SK-N-SH treated with all-trans-retinoic acid at 6 μM for 48 hours (cell line): ENCODE data around the gene NF1.

Source experiments
- ATAC-seq: fragments of 200-7000 bp; cut with Tn5 transposase; 3 replicates; pipeline ENCODE4 v1.9.1; 2020; ENCODE audit warnings: mild to moderate bottlenecking, moderate library complexity
- ARNTL ChIP-seq: fragments of 450-650 bp; formaldehyde crosslinking; IDR thresholded peaks from 2 replicates; pipeline ENCODE4 v1.5.0; 2020; ENCODE audit warnings: low read depth, mild to moderate bottlenecking, moderate library complexity, borderline replicate concordance
- BACH2 ChIP-seq: fragments of 250-450 bp; sonication (Bioruptor Pico); IDR thresholded peaks from 2 replicates; pipeline ENCODE4 v1.9.0; 2021; ENCODE audit warnings: mild to moderate bottlenecking, borderline replicate concordance
- CSDC2 ChIP-seq: fragments of 250-450 bp; sonication (Bioruptor Pico); IDR thresholded peaks from 2 replicates; pipeline ENCODE4 v1.5.0; 2020; ENCODE audit warnings: mild to moderate bottlenecking, moderate library complexity
- ESRRG ChIP-seq: fragments of 250-450 bp; sonication (Bioruptor Pico); IDR thresholded peaks from 2 replicates; pipeline ENCODE4 v1.6.1; 2021; ENCODE audit warnings: mild to moderate bottlenecking
- GLIS3 ChIP-seq: fragments of 250-450 bp; sonication (Bioruptor Pico); IDR thresholded peaks from 2 replicates; pipeline ENCODE4 v1.5.0; 2020; ENCODE audit warnings: mild to moderate bottlenecking, moderate library complexity
- ISL1 ChIP-seq: fragments of 250-450 bp; sonication (Bioruptor Pico); IDR thresholded peaks from 2 replicates; pipeline ENCODE4 v2.1.2; 2022; ENCODE audit warnings: mild to moderate bottlenecking, moderate library complexity
- OSR1 ChIP-seq: fragments of 250-450 bp; sonication (Bioruptor Pico); IDR thresholded peaks from 2 replicates; pipeline ENCODE4 v1.8.0; 2022; ENCODE audit warnings: moderate library complexity, mild to moderate bottlenecking, inconsistent platforms
- PPARA ChIP-seq: fragments of 250-450 bp; sonication (Bioruptor Pico); IDR thresholded peaks from 2 replicates; pipeline ENCODE4 v1.5.0; 2020; ENCODE audit warnings: mild to moderate bottlenecking, borderline replicate concordance
- RARB ChIP-seq: fragments of 250-450 bp; sonication (Bioruptor Pico); IDR thresholded peaks from 2 replicates; pipeline ENCODE4 v1.8.0; 2021; ENCODE audit warnings: mild to moderate bottlenecking, moderate library complexity
- SNAI2 ChIP-seq: fragments of 250-450 bp; sonication (Bioruptor Pico); IDR thresholded peaks from 2 replicates; pipeline ENCODE4 v1.5.0; 2020; ENCODE audit warnings: mild to moderate bottlenecking, moderate library complexity
- TCF4 ChIP-seq: fragments of 250-450 bp; sonication (Bioruptor Pico); IDR thresholded peaks from 2 replicates; pipeline ENCODE4 v1.8.0; 2021; ENCODE audit warnings: mild to moderate bottlenecking, moderate library complexity, borderline replicate concordance
- TOX ChIP-seq: fragments of 250-450 bp; sonication (Bioruptor Pico); IDR thresholded peaks from 2 replicates; pipeline ENCODE4 v1.8.0; 2021; ENCODE audit warnings: mild to moderate bottlenecking, moderate library complexity, borderline replicate concordance
- ZC3H10 ChIP-seq: fragments of 250-450 bp; sonication (Bioruptor Pico); IDR thresholded peaks from 2 replicates; pipeline ENCODE4 v1.5.1; 2021; ENCODE audit warnings: mild to moderate bottlenecking, moderate library complexity
- ZFP3 ChIP-seq: fragments of 250-450 bp; sonication (Bioruptor Pico); IDR thresholded peaks from 2 replicates; pipeline ENCODE4 v1.5.0; 2020; ENCODE audit warnings: mild to moderate bottlenecking, moderate library complexity
- ZFP30 ChIP-seq: fragments of 450-650 bp; formaldehyde crosslinking; IDR thresholded peaks from 2 replicates; pipeline ENCODE4 v1.5.0; 2022; ENCODE audit warnings: mild to moderate bottlenecking, moderate library complexity
- ZNF565 ChIP-seq: fragments of 450-650 bp; formaldehyde crosslinking; conservative IDR thresholded peaks from 2 replicates; pipeline ENCODE4 v1.5.0; 2020; ENCODE audit warnings: low read depth, mild to moderate bottlenecking, moderate library complexity
- ZNF70 ChIP-seq: fragments of 450-650 bp; formaldehyde crosslinking; IDR thresholded peaks from 2 replicates; pipeline ENCODE4 v1.5.0; 2020; ENCODE audit warnings: mild to moderate bottlenecking, moderate library complexity
- TF ChIP-seq, protein P1 (sequence below): fragments of 250-450 bp; sonication (Bioruptor Pico); IDR thresholded peaks from 2 replicates; pipeline ENCODE4 v1.8.0; 2021; ENCODE audit warnings: low read depth, mild to moderate bottlenecking, moderate library complexity, borderline replicate concordance
- TF ChIP-seq, protein P2 (sequence below): fragments of 250-450 bp; sonication (Bioruptor Pico); IDR thresholded peaks from 2 replicates; pipeline ENCODE4 v1.8.0; 2020; ENCODE audit warnings: mild to moderate bottlenecking, moderate library complexity, borderline replicate concordance
- TF ChIP-seq, protein P3 (sequence below): fragments of 250-450 bp; sonication (Bioruptor Pico); IDR thresholded peaks from 2 replicates; pipeline ENCODE4 v1.5.1; 2021; ENCODE audit warnings: mild to moderate bottlenecking, moderate library complexity
- TF ChIP-seq, protein P4 (sequence below): fragments of 250-450 bp; sonication (Bioruptor Pico); IDR thresholded peaks from 2 replicates; pipeline ENCODE4 v1.5.0; 2020; ENCODE audit warnings: mild to moderate bottlenecking, moderate library complexity
- TF ChIP-seq, protein P5 (sequence below): fragments of 250-450 bp; sonication (Bioruptor Pico); IDR thresholded peaks from 2 replicates; pipeline ENCODE4 v1.5.1; 2020; ENCODE audit warnings: low read depth, mild to moderate bottlenecking, moderate library complexity

The NF1 gene

DNA sequence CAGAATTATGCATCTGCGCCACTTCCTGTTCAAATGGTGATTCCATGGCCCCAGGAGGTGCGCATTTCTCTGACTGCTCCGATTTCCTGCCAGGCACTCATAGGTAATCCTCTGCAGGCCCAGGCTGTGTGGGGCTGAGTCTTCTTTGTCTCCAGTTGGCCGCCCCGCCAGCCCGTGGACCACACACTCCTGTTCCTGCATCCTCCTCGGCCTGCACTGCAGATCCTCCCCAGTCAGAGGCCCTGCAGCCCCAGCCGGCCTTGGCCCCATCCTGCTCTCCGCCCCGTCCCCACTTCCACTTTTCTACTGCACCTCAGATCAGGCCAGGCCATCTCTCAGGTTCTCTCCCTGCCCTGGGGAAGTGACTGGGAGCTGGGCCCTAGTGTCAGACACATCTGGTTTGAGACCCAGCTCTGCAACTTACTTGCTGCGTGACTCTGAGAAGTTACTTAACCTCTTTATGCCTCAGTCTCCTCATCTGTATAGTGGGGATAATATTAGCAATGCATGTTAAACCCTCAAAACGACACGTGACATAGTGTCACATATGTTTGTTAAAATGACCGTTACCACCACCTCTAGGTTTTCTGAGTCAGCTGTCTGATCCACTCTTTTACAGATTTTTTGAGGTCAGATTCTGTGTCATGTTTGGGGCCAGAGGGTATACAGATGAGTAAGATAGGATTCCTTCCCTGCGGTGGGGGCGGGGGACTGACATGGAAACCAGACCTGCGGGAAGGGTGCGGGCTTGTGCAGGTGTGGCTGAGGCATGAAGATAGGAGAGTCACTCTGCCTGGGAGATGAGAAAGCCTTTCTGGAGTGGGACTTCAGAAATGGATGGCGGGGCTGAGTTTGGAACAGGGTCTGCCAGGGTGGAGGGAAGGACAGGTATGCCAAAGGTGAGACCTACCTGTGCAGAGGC lies 309.5 kb downstream of the NF1 start:
- TF ChIP-seq, protein P1, sequence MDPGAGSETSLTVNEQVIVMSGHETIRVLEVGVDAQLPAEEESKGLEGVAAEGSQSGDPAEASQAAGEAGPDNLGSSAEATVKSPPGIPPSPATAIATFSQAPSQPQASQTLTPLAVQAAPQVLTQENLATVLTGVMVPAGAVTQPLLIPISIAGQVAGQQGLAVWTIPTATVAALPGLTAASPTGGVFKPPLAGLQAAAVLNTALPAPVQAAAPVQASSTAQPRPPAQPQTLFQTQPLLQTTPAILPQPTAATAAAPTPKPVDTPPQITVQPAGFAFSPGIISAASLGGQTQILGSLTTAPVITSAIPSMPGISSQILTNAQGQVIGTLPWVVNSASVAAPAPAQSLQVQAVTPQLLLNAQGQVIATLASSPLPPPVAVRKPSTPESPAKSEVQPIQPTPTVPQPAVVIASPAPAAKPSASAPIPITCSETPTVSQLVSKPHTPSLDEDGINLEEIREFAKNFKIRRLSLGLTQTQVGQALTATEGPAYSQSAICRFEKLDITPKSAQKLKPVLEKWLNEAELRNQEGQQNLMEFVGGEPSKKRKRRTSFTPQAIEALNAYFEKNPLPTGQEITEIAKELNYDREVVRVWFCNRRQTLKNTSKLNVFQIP (CRISPR knock-in tag) = no peak
- TF ChIP-seq CSDC2 (CRISPR knock-in tag) (no peak), ARNTL (CRISPR knock-in tag) (no peak), ESRRG (CRISPR knock-in tag) (no peak), ZFP3 (CRISPR knock-in tag) (no peak), ZNF565 (no peak), ZNF70 (CRISPR knock-in tag) (no peak), TCF4 (CRISPR knock-in tag) (no peak), GLIS3 (CRISPR knock-in tag) (no peak), BACH2 (no peak), PPARA (CRISPR knock-in tag) (no peak), SNAI2 (CRISPR knock-in tag) (no peak), OSR1 (CRISPR knock-in tag) (no peak), RARB (no peak), ZC3H10 (CRISPR knock-in tag) (no peak)
- TF ChIP-seq, protein P2, sequence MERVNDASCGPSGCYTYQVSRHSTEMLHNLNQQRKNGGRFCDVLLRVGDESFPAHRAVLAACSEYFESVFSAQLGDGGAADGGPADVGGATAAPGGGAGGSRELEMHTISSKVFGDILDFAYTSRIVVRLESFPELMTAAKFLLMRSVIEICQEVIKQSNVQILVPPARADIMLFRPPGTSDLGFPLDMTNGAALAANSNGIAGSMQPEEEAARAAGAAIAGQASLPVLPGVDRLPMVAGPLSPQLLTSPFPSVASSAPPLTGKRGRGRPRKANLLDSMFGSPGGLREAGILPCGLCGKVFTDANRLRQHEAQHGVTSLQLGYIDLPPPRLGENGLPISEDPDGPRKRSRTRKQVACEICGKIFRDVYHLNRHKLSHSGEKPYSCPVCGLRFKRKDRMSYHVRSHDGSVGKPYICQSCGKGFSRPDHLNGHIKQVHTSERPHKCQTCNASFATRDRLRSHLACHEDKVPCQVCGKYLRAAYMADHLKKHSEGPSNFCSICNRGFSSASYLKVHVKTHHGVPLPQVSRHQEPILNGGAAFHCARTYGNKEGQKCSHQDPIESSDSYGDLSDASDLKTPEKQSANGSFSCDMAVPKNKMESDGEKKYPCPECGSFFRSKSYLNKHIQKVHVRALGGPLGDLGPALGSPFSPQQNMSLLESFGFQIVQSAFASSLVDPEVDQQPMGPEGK = no peak
- TF ChIP-seq, protein P3, sequence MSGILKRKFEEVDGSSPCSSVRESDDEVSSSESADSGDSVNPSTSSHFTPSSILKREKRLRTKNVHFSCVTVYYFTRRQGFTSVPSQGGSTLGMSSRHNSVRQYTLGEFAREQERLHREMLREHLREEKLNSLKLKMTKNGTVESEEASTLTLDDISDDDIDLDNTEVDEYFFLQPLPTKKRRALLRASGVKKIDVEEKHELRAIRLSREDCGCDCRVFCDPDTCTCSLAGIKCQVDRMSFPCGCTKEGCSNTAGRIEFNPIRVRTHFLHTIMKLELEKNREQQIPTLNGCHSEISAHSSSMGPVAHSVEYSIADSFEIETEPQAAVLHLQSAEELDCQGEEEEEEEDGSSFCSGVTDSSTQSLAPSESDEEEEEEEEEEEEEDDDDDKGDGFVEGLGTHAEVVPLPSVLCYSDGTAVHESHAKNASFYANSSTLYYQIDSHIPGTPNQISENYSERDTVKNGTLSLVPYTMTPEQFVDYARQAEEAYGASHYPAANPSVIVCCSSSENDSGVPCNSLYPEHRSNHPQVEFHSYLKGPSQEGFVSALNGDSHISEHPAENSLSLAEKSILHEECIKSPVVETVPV (CRISPR knock-in tag) = no peak
- TF ChIP-seq, protein P4, sequence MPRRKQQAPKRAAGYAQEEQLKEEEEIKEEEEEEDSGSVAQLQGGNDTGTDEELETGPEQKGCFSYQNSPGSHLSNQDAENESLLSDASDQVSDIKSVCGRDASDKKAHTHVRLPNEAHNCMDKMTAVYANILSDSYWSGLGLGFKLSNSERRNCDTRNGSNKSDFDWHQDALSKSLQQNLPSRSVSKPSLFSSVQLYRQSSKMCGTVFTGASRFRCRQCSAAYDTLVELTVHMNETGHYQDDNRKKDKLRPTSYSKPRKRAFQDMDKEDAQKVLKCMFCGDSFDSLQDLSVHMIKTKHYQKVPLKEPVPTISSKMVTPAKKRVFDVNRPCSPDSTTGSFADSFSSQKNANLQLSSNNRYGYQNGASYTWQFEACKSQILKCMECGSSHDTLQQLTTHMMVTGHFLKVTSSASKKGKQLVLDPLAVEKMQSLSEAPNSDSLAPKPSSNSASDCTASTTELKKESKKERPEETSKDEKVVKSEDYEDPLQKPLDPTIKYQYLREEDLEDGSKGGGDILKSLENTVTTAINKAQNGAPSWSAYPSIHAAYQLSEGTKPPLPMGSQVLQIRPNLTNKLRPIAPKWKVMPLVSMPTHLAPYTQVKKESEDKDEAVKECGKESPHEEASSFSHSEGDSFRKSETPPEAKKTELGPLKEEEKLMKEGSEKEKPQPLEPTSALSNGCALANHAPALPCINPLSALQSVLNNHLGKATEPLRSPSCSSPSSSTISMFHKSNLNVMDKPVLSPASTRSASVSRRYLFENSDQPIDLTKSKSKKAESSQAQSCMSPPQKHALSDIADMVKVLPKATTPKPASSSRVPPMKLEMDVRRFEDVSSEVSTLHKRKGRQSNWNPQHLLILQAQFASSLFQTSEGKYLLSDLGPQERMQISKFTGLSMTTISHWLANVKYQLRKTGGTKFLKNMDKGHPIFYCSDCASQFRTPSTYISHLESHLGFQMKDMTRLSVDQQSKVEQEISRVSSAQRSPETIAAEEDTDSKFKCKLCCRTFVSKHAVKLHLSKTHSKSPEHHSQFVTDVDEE (CRISPR knock-in tag) = no peak
- no peak for ATAC-seq

DNA sequence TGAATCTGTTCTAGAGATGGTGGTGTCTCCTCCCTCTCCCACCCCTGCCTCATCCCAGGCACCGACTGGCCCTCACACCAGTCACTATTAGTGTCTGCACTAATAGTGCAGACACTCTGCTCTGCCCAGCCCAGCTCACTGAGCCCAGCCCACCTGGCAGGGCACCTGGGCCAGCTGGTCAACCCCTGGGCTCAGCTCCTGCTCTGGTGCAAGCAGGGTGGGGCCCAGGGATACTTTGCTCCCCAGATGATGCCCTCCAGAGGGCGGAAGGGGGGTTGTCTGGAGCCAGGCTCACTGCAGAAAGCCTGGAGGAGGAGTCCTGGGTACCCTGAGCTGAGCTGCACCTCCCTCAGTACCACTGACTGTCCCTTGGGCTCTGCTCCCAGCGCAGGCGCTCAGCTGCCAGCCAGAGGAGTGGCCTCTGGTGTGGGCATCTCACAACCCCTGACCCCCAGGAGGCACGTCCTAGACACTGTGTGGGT lies 311.2 kb downstream of the NF1 start:
- ATAC-seq = peak; percentile 79
- no peak for TF ChIP-seq CSDC2 (CRISPR knock-in tag)
- no peak for TF ChIP-seq SNAI2 (CRISPR knock-in tag)
- no peak for TF ChIP-seq ESRRG (CRISPR knock-in tag)
- no peak for TF ChIP-seq ZFP3 (CRISPR knock-in tag)
- TF ChIP-seq, protein P3 (CRISPR knock-in tag) = no peak
- no peak for TF ChIP-seq GLIS3 (CRISPR knock-in tag)
- no peak for TF ChIP-seq OSR1 (CRISPR knock-in tag)
- TF ChIP-seq TCF4 (CRISPR knock-in tag) = no peak
- no peak for TF ChIP-seq ZFP30 (CRISPR knock-in tag)
- no peak for TF ChIP-seq TOX (CRISPR knock-in tag)
- TF ChIP-seq, protein P2 = no peak
- no peak for TF ChIP-seq ZNF70 (CRISPR knock-in tag)
- TF ChIP-seq ISL1 = no peak
- no peak for TF ChIP-seq ZC3H10 (CRISPR knock-in tag)
- TF ChIP-seq, protein P5, sequence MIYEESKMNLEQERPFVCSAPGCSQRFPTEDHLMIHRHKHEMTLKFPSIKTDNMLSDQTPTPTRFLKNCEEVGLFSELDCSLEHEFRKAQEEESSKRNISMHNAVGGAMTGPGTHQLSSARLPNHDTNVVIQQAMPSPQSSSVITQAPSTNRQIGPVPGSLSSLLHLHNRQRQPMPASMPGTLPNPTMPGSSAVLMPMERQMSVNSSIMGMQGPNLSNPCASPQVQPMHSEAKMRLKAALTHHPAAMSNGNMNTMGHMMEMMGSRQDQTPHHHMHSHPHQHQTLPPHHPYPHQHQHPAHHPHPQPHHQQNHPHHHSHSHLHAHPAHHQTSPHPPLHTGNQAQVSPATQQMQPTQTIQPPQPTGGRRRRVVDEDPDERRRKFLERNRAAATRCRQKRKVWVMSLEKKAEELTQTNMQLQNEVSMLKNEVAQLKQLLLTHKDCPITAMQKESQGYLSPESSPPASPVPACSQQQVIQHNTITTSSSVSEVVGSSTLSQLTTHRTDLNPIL (CRISPR knock-in tag) = no peak
- TF ChIP-seq, protein P4 (CRISPR knock-in tag) = no peak
- no peak for TF ChIP-seq ARNTL (CRISPR knock-in tag)
